Bronchial epithelial cell (primary cell): ENCODE data around the gene CAV3. TPM values are rescaled to one million over a fixed set of nuclear protein-coding genes. Genes with fewer than 3 reads are reported as not detected.

Experiments
- DNase-seq: peaks from one replicate; pipeline ENCODE4 v3.0.0-alpha.2; 2010; ENCODE audit warnings: low read depth
- FAIRE-seq: peaks from 2 replicates; lab custom pipeline; 2011; peaks lifted over from hg19 to GRCh38; lab: Jason Lieb, UNC
- H3K27me3 ChIP-seq: 2 replicates; pipeline ENCODE4 v1.5.1; 2011; ENCODE audit warnings: low read length; ENCODE audit not compliant: control insufficient read depth, insufficient read depth
- H3K36me3 ChIP-seq: 2 replicates; pipeline ENCODE4 v1.5.1; 2011; ENCODE audit warnings: low read length; ENCODE audit not compliant: control insufficient read depth, insufficient read depth
- H3K4me3 ChIP-seq: 2 replicates; pipeline ENCODE4 v1.5.1; 2011; ENCODE audit warnings: mild to moderate bottlenecking, low read depth, low read length, control low read depth
- CTCF ChIP-seq: IDR thresholded peaks from 2 replicates; pipeline ENCODE4 v1.5.1; 2011; ENCODE audit warnings: mild to moderate bottlenecking, moderate library complexity, low read length, control low read depth, inconsistent platforms; ENCODE audit not compliant: insufficient read depth, severe bottlenecking
- total RNA-seq: library from RNA; depleted of rRNA; stranded (reverse); fragments of >200 nt; gene quantifications from 2 replicates; pipeline ENCODE4 v1.2.1, GENCODE V29; 2014

Gene CAV3
- total RNA-seq, 1 donor from 2014 or later = not detected

DNA sequence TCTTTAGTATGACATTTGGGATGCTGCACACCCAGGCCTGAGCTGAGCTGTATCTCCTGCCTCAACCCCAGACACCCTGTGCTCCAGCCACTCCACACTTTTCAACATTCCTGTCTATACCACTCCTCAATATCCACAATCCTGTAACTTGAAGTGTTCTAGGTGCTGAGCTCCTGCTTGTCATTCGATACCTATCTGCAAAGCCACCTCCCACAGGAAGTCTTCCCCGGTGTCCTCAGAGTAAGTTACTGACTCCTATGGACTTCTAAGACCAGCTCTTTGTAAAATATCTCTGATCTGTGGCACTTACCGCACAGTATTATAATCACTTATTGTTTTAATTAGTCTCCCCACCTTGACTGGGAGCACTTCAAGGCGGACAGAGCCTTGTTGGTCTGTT, 1.2 kb upstream of the CAV3 start:
- TF ChIP-seq CTCF = no peak
- no peaks in the 10 kb centered on the region for H3K36me3 ChIP-seq
- DNase-seq = no peak
- no peak for FAIRE-seq
- H3K4me3 ChIP-seq = no peak overlapping the region
- no peaks in the 10 kb centered on the region for H3K27me3 ChIP-seq

GRCh38 chr3:8734137-8734878, 706 bp downstream of the CAV3 start:
- TF ChIP-seq CTCF = no peak
- Histone ChIP-seq H3K36me3 (no peaks in the 10 kb centered on the region), H3K4me3 (no peak overlapping the region), H3K27me3 (no peaks in the 10 kb centered on the region)
- no peak for FAIRE-seq
- no peak for DNase-seq

DNA sequence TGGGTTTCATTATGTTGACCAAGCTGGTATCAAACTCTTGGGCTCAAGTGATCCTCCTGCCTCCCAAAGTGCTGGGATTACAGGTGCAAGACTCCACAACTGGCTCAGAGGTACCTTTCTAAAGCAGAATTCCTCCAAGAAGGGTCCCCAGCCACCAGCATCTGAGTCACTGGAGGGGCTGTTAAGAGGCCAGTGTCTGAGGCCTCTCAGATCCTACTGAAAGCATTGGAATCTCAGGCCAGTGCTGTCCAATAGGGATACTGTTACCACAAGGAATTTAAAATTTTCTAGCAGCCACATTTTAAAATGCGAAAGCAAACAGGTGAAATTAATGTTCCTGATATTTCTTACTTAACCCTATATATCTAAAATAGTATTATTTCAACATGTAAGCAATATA, 1.3 kb downstream of the CAV3 start:
- FAIRE-seq (no peak), DNase-seq (no peak)
- no peaks in the 10 kb centered on the region for H3K27me3 ChIP-seq
- H3K4me3 ChIP-seq = no peak overlapping the region
- H3K36me3 ChIP-seq = no peaks in the 10 kb centered on the region
- no peak for TF ChIP-seq CTCF

GRCh38 chr3:8736436-8736835, 2.8 kb downstream of the CAV3 start:
- TF ChIP-seq CTCF = no peak
- DNase-seq (no peak), FAIRE-seq (no peak)

DNA sequence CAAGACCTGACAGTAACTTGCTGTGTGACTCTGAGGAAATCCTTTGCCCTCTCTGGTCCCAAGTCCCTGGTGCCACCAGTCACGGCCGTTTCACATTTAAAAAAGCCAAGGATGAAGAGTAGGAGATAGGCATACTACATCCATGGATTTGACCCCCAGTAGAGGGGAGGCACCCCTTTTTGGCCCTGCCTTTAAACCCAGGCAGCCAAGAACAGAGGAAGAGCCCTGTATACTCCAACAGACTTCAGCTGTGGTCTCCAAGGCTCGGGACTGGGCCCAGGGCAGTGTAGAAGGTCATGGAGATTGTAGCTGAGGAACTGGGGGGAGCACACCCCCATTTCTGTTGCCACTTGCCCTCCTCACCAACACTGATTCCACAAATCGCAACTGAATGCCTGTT, 3.7 kb downstream of the CAV3 start:
- Histone ChIP-seq H3K4me3 (no peak overlapping the region), H3K36me3 (no peaks in the 10 kb centered on the region), H3K27me3 (no peaks in the 10 kb centered on the region)
- FAIRE-seq (no peak), DNase-seq (no peak)
- TF ChIP-seq CTCF = no peak

More at GRCh38 chr3:8736436-8736835, 2.8 kb downstream of the CAV3 start:
- Histone ChIP-seq H3K36me3 (no peaks in the 10 kb centered on the region), H3K4me3 (no peak overlapping the region), H3K27me3 (no peaks in the 10 kb centered on the region)

- no peak for FAIRE-seq
- Histone ChIP-seq H3K4me3 (no peak overlapping the region), H3K36me3 (no peaks in the 10 kb centered on the region), H3K27me3 (no peaks in the 10 kb centered on the region)
- no peak for DNase-seq
- TF ChIP-seq CTCF = no peak
Measured at GRCh38 chr3:8737823-8738222, 4.2 kb downstream of the CAV3 start.
